ENCODE results near the gene MYO18B.

MYO18B gene

DNA sequence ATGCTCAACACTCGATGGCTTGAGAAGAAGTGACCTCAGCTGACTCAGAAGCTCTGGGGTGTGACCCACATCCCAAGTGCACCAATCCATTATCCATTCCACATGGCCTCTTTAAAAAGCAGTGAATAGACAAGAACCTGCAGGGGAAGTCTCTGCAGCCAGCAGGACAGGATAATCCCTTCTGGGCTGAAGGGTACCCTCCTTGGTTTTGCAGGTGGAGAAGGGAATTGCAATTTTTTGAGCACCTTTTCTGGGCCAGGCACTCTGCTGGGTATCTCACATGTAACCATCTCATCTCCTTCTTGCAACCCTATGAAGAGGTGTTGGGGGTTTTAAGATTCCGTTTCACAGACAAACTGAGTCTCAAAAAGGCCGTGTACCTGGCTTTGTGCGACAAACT, 76.6 kb downstream of the MYO18B start:
- DNase-seq (ENCODE audit: low read depth in 2 of 3, low spot score in 1 of 3) = no peak

DNA sequence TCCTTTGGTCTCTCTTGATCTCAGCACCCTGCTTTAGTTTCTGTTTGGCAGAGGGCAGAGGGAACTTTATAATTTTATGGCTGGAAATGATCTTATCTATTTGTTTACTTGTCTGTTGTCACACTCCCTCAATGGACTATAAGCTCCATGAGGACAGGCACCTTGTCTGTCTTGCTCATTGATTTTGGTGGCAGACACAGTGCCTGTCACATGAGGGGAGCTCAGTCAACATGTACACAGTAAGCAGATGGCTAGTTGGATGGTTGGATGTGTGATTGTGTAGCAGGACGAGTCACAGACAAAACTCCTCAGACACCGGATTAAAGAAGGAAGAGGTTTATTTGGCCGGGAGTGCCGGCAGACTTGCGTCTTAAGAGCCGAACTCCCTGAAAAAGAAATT, 80.4 kb downstream of the MYO18B start:
- DNase-seq (ENCODE audit: low read depth in 2 of 3, low spot score in 1 of 3) = no peak

DNA sequence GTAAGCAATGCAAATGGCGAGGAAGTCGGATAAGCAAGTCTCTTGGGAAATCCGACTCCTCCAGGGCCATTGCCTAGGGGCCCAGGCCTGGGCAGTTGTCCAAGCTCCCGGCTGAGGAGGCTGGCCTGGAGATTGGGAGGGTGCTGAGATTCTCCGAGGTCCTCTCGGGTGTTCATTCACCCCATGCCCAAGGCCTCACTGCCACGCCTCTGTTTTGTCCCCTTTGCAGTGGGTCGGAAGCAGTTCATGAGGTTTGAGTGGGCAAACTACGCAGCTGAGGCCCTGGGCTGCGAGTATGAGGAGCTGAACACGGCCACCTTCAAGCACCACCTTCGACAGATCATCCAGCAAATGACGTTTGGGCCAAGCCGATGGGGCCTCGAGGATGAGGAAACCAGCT, 81.3 kb downstream of the MYO18B start:
- no peak for DNase-seq (ENCODE audit: low read depth in 2 of 3, low spot score in 1 of 3)

GRCh38 chr22:25824828-25825423, 82.9 kb downstream of the MYO18B start:
- no peak for DNase-seq (ENCODE audit: low read depth in 2 of 3, low spot score in 1 of 3)

DNA sequence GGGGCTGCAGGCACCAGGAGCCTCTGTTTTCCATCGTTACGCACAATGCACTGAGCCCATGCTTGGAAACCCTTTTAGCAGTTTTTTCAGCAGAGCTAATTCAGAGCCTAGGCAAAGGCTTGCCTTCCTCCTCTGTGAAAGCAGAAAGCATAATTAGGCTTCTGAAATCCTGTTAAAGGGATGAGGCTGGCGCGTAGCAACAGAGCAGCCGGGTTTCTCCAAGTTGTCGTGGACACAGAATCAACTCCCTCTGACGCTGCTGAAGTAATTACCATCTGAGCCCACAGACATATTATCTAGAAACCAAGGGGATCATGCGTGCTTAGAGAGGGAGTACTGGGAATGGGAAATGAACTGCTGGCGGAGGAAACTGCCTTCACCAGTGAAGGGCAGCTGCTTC, 85.4 kb downstream of the MYO18B start:
- DNase-seq (ENCODE audit: low read depth in 2 of 3, low spot score in 1 of 3) = no peak

- no peak for DNase-seq (ENCODE audit: low read depth in 2 of 3, low spot score in 1 of 3)
Observed at GRCh38 chr22:25828422-25828821, 86.4 kb downstream of the MYO18B start.

DNA sequence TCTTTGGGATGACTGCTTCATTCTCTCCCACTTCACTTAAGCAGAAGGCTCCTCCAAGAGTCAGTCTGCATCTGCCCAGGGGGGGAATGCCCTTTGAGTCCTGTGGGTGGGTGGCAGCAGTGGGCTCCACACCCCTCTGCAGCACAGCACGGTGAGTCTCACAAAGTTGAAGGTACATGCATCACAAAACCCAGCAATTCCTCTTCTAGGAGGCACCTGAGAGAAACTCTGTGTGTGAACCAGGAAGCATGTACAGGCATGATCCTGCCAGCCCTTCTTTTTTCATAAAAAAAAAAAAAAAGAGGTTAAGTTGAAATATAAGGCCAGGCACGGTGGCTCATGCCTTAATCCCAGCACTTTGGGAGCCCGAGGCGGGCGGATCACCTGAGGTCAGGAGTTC, 87.2 kb downstream of the MYO18B start:
- no peak for DNase-seq (ENCODE audit: low read depth in 2 of 3, low spot score in 1 of 3)

DNA sequence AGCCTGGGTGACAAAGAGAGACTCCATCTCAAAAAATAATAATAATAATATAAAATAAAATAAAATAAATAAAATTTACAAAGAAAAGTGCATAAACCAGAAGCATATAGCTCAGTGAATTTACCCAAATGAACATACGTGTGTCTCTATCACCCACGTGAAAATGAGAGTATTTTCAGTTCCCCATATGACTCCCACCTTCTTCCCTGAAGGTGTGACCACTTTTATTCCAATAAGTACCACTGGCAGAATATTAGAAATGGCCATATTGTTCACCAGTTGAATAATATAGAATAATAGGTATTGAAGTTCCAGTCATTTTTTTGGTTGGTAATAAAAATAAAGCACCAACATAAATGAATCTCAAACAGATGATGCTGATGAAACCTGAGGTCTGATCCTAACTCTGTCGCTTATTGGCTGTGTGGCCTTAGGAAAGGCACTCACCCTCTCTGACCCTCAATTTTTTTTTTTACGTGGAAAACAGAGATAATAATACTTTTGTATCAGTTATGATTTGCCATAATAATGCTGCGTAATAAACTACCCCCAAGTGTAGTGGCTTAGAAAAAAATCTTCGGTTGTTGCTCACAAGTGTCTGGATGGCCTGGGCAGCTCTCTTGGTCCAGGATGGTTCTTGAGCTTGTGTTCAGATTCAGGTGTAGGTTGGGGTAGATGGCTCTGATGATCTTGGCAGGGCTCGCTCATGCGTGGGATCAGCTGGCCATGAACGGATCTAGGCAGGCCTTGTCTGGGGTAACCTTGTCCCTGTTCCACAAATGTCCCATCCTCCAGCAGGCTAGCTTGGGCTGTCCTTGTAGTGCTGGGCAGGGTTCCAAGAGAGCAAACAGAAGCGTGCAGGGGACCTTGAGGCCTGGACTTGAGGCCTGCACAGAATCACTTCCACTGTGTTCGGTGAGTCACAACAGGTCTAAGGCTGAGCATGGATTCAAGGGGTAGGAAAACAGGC, 88.1 kb downstream of the MYO18B start:
- DNase-seq (ENCODE audit: low read depth in 2 of 3, low spot score in 1 of 3) = no peak

- no peak for DNase-seq (ENCODE audit: low read depth in 2 of 3, low spot score in 1 of 3)
Observed at GRCh38 chr22:25833091-25833490, 91.1 kb downstream of the MYO18B start.

DNA sequence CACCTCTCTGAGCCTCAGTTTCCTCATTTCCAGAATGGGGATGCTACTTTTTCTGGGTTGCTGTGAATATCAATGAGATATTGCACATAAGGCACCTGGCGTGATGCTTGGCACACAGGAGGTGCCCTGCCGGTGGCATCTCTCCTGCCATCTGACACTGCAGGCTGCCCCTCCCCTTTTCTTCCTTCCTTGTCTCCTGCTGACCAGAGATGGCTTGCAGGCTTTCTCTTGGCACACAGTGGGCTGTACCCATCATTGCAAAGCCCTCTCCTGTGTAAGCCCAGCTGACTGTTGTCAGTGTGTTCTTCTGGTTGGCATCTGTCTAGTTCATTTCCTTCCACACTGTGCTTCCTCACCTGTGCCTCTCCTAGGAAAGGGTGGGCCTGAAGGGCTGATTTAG, 91.7 kb downstream of the MYO18B start:
- DNase-seq (ENCODE audit: low read depth in 2 of 3, low spot score in 1 of 3) = no peak

GRCh38 chr22:25834490-25834889, 92.5 kb downstream of the MYO18B start:
- DNase-seq (ENCODE audit: low read depth in 2 of 3, low spot score in 1 of 3) = no peak

GRCh38 chr22:25835348-25835747, 93.4 kb downstream of the MYO18B start:
- no peak for DNase-seq (ENCODE audit: low read depth in 2 of 3, low spot score in 1 of 3)

DNA sequence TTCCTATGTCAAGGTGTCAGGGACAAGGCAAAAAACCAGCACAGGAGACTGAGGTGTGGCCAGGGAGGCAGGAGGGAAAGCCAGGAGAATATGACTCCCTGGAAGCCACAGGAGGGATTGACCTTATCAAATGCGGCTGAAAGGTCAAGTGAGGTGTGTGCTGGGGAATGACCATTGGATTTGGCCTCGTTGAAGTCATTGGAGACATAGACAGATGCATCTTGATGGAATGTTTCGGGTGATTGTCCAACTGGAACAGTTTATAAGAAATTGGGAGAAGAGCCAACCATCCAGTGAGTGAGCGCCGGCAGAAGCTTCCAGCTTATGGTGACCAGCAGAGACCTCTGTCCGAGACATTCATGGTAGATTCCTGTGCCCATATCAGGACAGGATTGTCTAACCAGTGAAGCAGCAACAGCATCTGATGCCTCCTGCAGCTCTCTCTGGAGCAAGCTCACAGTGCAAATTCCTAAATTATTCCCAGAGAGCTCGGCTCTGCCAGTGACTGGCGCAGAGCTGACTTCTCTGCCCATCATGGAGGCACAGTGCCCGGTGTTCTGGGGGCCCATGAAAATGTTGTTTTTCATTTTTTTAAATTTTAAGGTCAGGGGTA, 95.4 kb downstream of the MYO18B start:
- DNase-seq (ENCODE audit: low read depth in 2 of 3, low spot score in 1 of 3) = no peak

DNA sequence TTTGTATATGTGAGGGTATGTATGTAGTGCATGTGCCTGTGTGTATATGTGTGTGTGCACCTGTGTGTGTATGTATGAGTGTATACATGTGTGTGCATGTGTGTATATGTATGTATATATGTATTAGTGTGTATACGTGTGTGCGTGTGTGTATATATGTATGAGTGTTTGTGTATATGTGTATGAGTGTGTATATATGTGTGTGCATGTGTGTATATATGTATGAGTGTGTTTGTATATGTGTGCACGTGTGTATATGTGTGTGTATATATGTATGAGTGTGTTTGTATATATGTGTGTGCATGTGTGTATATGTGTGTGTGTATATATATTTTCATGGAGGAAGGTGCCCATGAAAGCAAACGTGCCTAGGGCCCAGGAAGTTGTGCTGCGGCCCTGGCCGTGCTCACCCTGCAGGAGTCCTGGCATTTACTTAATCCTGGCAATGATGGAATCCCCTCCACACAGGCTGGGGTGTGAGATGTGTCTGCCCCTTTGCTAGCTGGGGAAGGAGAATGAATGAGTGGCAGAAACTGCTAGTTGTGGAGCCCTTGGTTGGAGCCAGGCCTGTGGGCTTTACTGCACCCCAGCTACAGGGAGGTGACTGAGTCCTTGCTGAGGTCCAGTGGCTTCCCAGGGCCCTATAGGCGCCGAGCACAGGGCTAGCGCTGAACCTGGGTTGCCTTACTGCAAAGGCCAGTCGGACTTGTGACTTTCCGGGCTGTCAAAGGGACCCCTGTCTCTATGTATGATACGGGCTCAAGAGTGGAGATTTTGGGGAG, 97.2 kb downstream of the MYO18B start:
- no peak for DNase-seq (ENCODE audit: low read depth in 2 of 3, low spot score in 1 of 3)

DNA sequence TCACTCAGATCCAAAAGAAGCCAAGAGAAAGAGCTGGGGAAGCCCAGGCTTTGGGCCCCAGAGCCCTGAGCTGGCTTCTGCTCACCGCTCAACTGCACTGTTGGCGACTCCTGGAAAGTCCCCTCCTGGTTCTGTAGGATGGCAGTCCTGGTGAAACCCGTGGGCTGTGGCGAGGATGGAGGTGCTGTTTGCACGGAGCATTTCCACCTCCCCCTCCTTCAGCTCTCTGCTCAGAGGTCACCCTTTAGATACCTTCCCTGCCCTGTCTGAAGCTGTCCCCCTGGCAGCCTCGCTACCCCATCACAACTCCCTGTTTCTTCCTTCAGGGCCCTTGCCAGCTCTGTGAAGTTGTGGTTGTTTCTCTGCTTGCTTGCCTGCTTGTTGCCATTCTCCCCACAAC, 97.8 kb downstream of the MYO18B start:
- DNase-seq (ENCODE audit: low read depth in 2 of 3, low spot score in 1 of 3) = no peak

GRCh38 chr22:25840167-25840566, 98.2 kb downstream of the MYO18B start:
- no peak for DNase-seq (ENCODE audit: low read depth in 2 of 3, low spot score in 1 of 3)

GRCh38 chr22:25840891-25841290, 98.9 kb downstream of the MYO18B start:
- no peak for DNase-seq (ENCODE audit: low read depth in 2 of 3, low spot score in 1 of 3)

DNA sequence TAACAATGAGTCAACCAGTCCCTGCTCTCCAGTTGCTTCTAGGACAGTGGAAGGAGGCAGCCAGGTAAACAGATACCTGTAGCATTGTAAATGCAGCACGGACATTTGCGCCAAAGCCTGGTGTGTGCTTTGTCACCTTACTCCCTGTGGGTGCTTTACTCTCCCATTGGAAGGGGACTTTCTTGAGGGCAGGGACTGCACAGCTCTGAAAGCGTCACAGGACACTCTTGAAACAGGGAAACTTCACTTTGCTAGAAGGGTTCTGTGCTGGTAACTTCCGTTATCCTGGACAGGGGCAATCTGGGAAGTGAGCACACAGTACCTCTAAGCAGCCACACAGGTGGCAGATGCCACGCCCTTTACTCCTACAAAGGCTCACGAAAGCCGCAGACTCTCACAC, 99.8 kb downstream of the MYO18B start:
- no peak for DNase-seq (ENCODE audit: low read depth in 2 of 3, low spot score in 1 of 3)

DNA sequence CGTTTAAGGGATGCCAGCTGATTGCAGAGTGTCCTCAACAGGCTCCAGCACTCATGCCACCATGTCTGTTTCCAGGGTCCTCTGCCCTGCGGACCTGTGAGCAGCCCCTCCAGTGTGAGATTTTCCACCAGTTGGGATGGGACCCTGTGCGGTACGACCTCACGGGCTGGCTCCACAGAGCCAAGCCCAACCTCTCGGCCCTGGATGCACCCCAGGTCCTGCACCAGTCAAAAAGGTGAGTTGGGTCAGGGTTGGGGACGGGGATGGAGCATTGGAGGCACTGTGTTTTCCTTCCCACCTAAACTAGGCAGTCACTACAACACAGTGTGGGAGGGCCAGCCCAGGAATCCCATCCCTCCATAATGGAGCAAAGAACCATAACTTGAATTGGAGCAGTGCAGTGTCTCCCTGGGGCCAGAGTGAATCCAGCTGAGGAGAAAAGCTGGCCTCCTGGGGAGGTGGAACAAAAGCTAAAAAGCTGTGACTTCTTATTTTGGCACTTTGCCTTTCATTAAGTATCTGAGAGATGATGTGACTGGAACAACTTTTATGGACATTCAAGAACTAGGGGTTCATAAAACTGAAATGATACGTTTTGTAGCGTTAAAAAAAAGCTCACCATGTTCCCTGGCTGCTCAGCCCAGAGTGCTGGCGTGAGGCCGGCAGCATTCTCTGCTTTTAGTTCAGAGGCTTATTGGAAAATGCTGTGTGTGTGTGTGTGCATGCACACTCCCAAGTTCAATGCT, 101.8 kb downstream of the MYO18B start:
- DNase-seq (ENCODE audit: low read depth in 2 of 3, low spot score in 1 of 3) = no peak

DNA sequence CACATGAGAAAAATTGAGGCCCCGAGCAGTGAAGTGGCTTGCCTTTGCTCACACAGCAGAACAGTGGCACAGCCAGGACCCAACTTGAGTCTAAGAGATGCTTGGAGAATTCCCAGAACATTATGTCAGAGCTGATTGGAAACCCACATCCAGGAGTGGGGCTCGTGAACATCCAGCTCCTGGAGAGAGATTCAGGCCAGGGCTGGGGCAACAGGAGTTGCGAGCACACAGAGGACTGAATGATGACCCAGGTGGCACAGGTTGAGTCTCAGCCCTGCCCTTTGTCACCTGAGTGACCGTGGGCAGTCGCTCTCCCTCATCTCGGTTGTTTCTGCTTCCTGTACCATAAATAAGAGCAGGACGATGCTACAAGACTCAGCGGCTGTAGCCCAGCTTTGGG, 102.6 kb downstream of the MYO18B start:
- no peak for DNase-seq (ENCODE audit: low read depth in 2 of 3, low spot score in 1 of 3)
